ENCODE data around the gene TOX2. TPM values are rescaled to one million over a fixed set of nuclear protein-coding genes. Genes with fewer than 3 reads are reported as not detected.

The TOX2 gene
- total RNA-seq, 1 experiment from 2014 or later, result 1.7 TPM

DNA sequence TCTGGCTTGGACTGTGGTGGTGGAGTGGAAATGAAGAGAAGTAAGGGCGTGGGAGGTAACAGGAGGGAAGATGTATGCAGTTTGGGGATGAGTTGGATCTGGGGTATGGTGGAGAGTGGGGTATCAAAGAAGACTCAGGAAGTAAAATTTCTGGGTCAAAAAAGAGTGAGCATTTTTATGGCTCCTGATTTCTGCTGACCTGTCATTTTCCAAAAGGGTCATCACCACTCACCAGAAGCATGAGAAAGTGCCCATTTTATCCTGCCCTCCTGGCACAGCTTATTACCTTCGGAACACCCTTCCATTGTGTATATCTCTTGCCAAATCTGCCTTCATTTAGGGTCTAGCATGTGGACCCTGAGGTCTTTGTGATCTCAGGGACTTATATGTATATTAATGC is 17.3 kb downstream of the TOX2 start:
- Histone ChIP-seq H3K18ac (ENCODE audit: insufficient read length, low read depth, low read length) (no peak overlapping the region), H2BK120ac (ENCODE audit: low read depth, low read length, poor library complexity, severe bottlenecking) (no peak overlapping the region), H4K20me1 (ENCODE audit: control insufficient read depth, insufficient read depth, insufficient read length) (no peaks in the 10 kb centered on the region), H3K4me2 (ENCODE audit: insufficient read depth, insufficient read length, low read length) (no peak overlapping the region), H3K79me1 (ENCODE audit: insufficient read depth, low read depth, low read length, poor library complexity, severe bottlenecking) (no peaks in the 10 kb centered on the region), H2BK15ac (ENCODE audit: low read depth, low read length) (no peak overlapping the region), H3K23ac (ENCODE audit: insufficient read length, low read depth, low read length) (no peak overlapping the region), H3K27me3 (ENCODE audit: insufficient read depth, low read length) (no peaks in the 10 kb centered on the region), H3K27ac (ENCODE audit: insufficient read length, low read depth, low read length) (no peak overlapping the region), H2AFZ (ENCODE audit: low read length) (no peak overlapping the region), H2BK20ac (ENCODE audit: low read depth, low read length, poor library complexity, severe bottlenecking) (no peak overlapping the region), H3K56ac (ENCODE audit: insufficient read length, low read depth, low read length) (no peak overlapping the region), H3K23me2 (ENCODE audit: insufficient read length, low read depth, low read length, poor library complexity, severe bottlenecking) (no peaks in the 10 kb centered on the region), H2BK5ac (ENCODE audit: insufficient read length, low read length) (no peak overlapping the region), H3T11ph (ENCODE audit: low read length) (no peak overlapping the region), H4K8ac (replicated peaks; ENCODE audit: insufficient read length, low read depth, low read length) (no peak overlapping the region), H3K9ac (ENCODE audit: extremely low read depth, insufficient read length, low read length) (no peak overlapping the region), H3K4me1 (ENCODE audit: insufficient read depth, low read length) (no peaks in the 10 kb centered on the region), H3K4ac (ENCODE audit: low read depth, low read length) (no peak overlapping the region), H4K91ac (ENCODE audit: insufficient read length, low read depth, low read length) (no peak overlapping the region), H4K5ac (ENCODE audit: insufficient read length, low read depth, low read length) (no peak overlapping the region), H2BK12ac (ENCODE audit: insufficient read length, low read depth, low read length) (no peak overlapping the region), H2AK5ac (ENCODE audit: insufficient read length, low read length) (no peak overlapping the region), H3K9me3 (ENCODE audit: control insufficient read depth, low read depth, low read length) (no peaks in the 10 kb centered on the region), H3K14ac (ENCODE audit: insufficient read depth, low read length) (no peak overlapping the region), H3K79me2 (ENCODE audit: insufficient read depth, low read length) (no peaks in the 10 kb centered on the region)
- TF ChIP-seq, protein P1, sequence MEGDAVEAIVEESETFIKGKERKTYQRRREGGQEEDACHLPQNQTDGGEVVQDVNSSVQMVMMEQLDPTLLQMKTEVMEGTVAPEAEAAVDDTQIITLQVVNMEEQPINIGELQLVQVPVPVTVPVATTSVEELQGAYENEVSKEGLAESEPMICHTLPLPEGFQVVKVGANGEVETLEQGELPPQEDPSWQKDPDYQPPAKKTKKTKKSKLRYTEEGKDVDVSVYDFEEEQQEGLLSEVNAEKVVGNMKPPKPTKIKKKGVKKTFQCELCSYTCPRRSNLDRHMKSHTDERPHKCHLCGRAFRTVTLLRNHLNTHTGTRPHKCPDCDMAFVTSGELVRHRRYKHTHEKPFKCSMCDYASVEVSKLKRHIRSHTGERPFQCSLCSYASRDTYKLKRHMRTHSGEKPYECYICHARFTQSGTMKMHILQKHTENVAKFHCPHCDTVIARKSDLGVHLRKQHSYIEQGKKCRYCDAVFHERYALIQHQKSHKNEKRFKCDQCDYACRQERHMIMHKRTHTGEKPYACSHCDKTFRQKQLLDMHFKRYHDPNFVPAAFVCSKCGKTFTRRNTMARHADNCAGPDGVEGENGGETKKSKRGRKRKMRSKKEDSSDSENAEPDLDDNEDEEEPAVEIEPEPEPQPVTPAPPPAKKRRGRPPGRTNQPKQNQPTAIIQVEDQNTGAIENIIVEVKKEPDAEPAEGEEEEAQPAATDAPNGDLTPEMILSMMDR (conservative IDR thresholded peaks at IDR 0.05), result no peak
- no peak overlapping the region for H3K27ac Mint-ChIP-seq
- H3K4me1 Mint-ChIP-seq, result peaks cover 15 to 18% of the 10 kb centered on the region in 2 experiments
- no peak for DNase-seq
- H3K4me3 Mint-ChIP-seq, result no peak overlapping the region
- no CpG with 5 or more reads among the region's 2 CpGs for WGBS (ENCODE audit: extremely low coverage, insufficient read length, low lambda C conversion rate)
- H3K27me3 Mint-ChIP-seq (ENCODE audit: low read depth), result no peaks in the 10 kb centered on the region; the same call in none of the 2 replicates
- H3K36me3 Mint-ChIP-seq (ENCODE audit: insufficient read depth in 1 of 3, low read depth in 3 of 3), result no peaks in the 10 kb centered on the region
- H3K9me3 Mint-ChIP-seq, result no peaks in the 10 kb centered on the region; a peak in 1 of 5 replicates
